GM18499 (cell line): ENCODE data around the gene KEAP1.
"Not testable (repeated sequence)": the region's sequence is repeated elsewhere in the genome, so short reads cannot be mapped to it uniquely, and the experiment has no call there.

Source experiments
- ATAC-seq: cut with Tn5 transposase; IDR thresholded peaks from one replicate; pipeline ENCODE4 v1.9.1; 2021; ENCODE audit warnings: moderate number of reproducible peaks; ENCODE audit not compliant: insufficient read depth, unreplicated experiment

The KEAP1 gene

GRCh38 chr19:10500247-10500592, 2.9 kb downstream of the KEAP1 start:
- ATAC-seq = no peak

GRCh38 chr19:10499550-10500246, 3.5 kb downstream of the KEAP1 start:
- no peak for ATAC-seq

- ATAC-seq = no peak
These were observed 5.8 kb downstream of the KEAP1 start for GRCh38 chr19:10497371-10497770.

- no peak for ATAC-seq
These were observed 11.6 kb downstream of the KEAP1 start for GRCh38 chr19:10491472-10492047.

- ATAC-seq = no peak
These were observed 16.6 kb downstream of the KEAP1 start for GRCh38 chr19:10486551-10486950.

- ATAC-seq = no peak
These were observed 24.2 kb downstream of the KEAP1 start for GRCh38 chr19:10478903-10479384.

GRCh38 chr19:10478476-10478875, 24.7 kb downstream of the KEAP1 start:
- ATAC-seq = no peak

- no peak for ATAC-seq
These were observed 28.1 kb downstream of the KEAP1 start for GRCh38 chr19:10474962-10475451.

GRCh38 chr19:10473192-10473591, 30.0 kb downstream of the KEAP1 start:
- ATAC-seq = no peak

GRCh38 chr19:10471909-10472308, 31.2 kb downstream of the KEAP1 start:
- ATAC-seq = no peak

GRCh38 chr19:10468133-10468532, 35.0 kb downstream of the KEAP1 start:
- no peak for ATAC-seq

GRCh38 chr19:10467104-10467706, 36.0 kb downstream of the KEAP1 start:
- ATAC-seq = no peak

GRCh38 chr19:10464456-10464855, 38.7 kb downstream of the KEAP1 start:
- ATAC-seq = no peak

- ATAC-seq = no peak
These were observed 40.6 kb downstream of the KEAP1 start for GRCh38 chr19:10462557-10462956.

- ATAC-seq = not testable (repeated sequence)
These were observed 41.1 kb downstream of the KEAP1 start for GRCh38 chr19:10462042-10462441.

GRCh38 chr19:10461047-10461949, 41.9 kb downstream of the KEAP1 start:
- no peak for ATAC-seq

- ATAC-seq = no peak
These were observed 42.5 kb downstream of the KEAP1 start for GRCh38 chr19:10460714-10461046.

- ATAC-seq = not testable (repeated sequence)
These were observed 44.4 kb downstream of the KEAP1 start for GRCh38 chr19:10458733-10459132.

- ATAC-seq = no peak
These were observed 48.9 kb downstream of the KEAP1 start for GRCh38 chr19:10454267-10454666.

GRCh38 chr19:10453852-10454251, 49.3 kb downstream of the KEAP1 start:
- no peak for ATAC-seq
